Activated CD4-positive, alpha-beta T cell treated with anti-CD3 and anti-CD28 coated beads, Interleukin-2, amount 50 U/mL, for 1 hour (primary cell): ENCODE measurements around the gene VWF.
A peak's percentile ranks its signal among the peaks of the same experiment; 100 is the strongest.

Experiments used
- DNase-seq: peaks from one replicate; pipeline ENCODE4 v3.0.0-alpha.2; 2020

VWF gene

GRCh38 chr12:6056406-6057240, 67.8 kb downstream of the VWF start:
- no peak for DNase-seq

DNA sequence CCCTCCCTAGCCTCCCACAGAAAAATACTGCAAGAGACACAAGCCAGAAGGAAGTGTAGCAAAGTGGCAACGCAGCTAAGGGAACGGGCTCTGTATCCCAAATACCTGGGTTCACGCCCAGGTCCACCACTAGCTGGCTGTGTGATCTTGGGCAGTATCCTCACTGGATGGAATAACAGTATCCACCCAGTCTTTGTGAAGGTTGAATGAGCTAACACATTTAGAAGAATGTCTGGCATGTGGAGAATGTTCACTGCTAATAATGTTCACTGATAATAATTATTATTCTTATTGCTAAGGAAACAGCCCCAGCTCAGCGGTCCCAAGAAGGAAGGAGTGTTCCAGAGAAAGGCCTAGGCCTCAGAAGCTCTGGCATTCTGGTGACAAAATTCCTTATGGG, 70.9 kb downstream of the VWF start:
- no peak for DNase-seq

- no peak for DNase-seq
These were observed 71.5 kb downstream of the VWF start for GRCh38 chr12:6052940-6053329.

DNA sequence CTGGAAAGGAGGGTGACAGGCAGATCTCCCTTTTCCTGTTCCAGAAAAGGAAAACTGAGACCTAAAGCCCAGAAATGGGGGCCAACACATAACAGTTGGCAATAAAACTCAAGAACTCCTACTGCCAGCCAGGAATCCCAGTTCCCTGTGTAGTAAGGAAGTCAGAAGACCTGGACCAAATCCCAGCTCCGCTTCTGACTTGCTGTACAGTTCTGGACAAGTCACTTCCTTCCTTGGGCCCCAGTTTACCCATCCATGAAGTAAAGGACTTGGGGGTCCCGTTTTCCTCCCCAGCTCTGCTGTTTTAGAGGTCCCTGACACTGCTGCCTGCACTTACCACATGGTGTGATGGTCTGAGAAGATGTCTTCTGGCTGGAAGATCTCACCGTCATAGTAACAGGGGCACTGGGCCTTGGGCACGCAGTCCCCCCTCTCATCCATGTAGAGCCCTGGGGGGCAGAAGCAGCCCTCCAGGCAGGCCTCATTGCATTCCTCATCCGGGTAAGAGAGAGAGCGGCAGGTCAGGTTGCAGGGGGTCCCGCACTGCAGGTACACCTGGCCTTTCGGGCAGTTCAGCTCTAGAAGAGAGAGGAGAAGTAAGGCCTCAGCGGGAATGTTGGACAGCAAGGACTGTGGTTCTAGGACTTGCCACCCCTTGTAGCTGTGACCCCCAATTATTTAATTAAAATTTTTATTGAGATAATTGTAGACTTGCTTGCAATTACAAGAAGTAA, 72.1 kb downstream of the VWF start:
- DNase-seq: no peak

DNA sequence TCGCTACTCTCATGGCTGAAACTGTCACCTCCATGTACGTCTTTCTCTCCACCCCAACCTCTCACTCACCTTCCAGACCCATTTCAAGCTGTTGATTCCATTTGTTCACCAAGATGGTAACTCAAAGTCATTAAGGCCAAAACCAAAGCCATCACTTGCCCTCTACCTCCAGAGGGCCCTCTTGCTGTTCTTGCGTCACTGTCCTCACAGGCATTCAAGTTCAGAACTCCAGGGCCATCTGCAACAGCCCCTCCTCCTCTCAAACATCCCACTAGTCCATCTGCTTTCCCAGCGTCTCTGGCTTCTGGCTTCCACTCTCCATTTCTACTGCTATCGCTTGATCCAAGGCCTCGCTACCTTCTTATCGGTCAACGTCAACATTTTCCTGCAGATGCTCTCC, 74.5 kb downstream of the VWF start:
- no peak for DNase-seq

- DNase-seq: no peak
These were observed 74.9 kb downstream of the VWF start for GRCh38 chr12:6049587-6049986.

DNA sequence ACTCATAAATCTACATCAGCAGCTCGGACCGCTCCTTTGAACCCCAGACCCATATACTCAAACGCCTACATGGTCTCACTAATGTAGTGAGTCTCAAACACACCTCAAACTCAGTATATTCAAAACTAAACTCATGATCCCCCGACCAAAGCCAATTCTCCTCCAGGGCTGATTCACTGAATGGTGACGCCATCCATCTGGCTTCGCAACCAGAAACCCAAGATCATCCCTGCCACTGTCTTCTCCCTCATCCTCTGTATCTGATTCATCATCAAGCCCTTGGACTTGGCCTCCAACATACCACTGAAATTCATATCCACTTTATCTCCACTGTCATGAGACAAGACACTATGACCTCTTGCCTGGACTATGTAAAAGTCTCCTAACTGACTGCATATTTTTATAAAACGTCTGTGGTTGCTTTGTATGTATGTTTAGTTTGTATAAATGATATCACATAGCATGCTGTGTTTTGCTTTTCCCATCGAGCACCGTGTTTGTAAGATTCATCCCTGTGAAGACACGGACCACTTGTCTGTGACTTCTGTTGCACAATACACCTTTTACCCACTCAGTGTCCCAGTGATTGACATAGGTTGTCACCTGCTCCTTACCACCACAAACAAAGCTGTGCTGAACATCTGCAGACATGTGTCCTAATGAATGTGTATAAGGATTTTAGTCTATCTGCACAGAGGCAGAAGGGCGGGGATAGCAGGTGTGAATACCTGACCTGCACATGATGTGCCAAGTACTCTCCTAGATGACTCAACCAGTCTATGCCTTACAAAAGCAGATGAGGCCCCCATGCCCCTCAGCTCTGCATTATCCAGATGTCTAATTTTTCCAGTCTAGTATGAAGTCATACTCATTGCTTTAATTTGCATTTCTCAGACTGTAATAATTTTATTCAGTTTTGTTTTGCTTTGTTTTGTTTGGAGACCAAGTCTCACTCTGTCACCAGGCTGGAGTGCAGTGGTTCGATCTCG, 76.9 kb downstream of the VWF start:
- no peak for DNase-seq

GRCh38 chr12:6046511-6047180, 77.8 kb downstream of the VWF start:
- DNase-seq: no peak

GRCh38 chr12:6045438-6045837, 79.0 kb downstream of the VWF start:
- no peak for DNase-seq

GRCh38 chr12:6044082-6044481, 80.4 kb downstream of the VWF start:
- no peak for DNase-seq

GRCh38 chr12:6042446-6042845, 82.0 kb downstream of the VWF start:
- DNase-seq: no peak

DNA sequence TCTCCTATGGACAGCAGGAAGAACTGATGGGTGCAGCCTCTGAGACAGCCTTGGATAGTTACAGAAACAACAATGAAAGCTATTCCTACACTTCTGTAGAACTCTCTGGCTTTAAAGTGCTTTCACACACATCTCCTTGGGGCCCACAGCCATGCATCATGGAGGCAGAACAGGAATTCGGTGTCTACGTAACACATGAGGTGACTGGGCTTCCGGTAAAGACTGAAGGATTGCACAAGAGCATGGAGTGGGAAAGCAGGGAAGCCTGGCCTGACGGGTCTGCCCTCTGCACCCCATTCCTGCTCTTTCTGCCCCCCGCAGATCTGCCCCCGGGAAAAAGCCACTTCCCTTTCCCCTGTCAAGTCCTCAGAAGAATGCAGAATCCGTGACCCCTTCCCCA, 82.6 kb downstream of the VWF start:
- DNase-seq: no peak

DNA sequence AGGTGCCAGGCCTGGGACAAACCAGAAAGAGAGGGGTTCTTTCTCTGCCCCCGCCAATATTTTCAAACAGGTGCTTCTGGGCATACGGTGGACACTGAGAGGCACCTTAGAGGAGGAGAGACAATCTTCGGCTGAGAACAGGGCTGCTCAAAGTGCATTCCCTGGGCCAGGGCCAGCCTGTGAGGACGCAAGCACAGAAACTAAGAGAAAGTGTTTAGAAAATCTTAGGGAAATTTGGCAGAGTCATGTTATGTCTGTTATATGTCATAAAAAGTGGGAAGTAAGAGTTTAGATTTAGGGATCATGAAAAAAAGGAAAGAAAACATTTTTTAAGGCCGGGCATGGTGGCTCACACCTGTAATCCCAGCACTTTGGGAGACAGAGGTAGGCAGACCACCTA, 83.7 kb downstream of the VWF start:
- no peak for DNase-seq

- DNase-seq: peak; percentile 36
These were observed 84.4 kb downstream of the VWF start for GRCh38 chr12:6039894-6040601.

GRCh38 chr12:6038160-6038559, 86.3 kb downstream of the VWF start:
- DNase-seq: peak; percentile 11

- DNase-seq: no peak
These were observed 87.0 kb downstream of the VWF start for GRCh38 chr12:6037459-6037858.

GRCh38 chr12:6036509-6036908, 88.0 kb downstream of the VWF start:
- no peak for DNase-seq

- no peak for DNase-seq
These were observed 89.9 kb downstream of the VWF start for GRCh38 chr12:6034596-6034995.

DNA sequence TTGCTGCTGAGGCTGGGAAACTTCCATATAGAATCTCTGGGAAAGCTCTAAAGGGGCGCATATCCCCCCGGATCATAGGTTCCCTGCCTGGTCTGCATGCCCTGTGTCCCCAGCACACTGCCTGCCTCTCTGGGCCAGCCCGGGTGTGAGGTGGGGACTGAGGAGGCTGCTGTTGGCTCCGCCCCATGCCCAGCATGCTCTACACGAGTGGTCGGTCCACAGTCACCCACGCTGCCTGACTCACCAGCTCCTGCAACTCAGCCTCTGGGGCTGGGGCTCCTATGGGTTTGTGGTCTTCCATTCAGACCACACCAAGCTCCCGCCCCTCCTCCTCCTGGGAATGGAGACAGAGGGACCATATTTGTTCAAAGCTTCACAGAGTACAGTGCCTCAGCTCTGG, 90.9 kb downstream of the VWF start:
- DNase-seq: no peak

- DNase-seq: no peak
These were observed 91.7 kb downstream of the VWF start for GRCh38 chr12:6032726-6033125.

DNA sequence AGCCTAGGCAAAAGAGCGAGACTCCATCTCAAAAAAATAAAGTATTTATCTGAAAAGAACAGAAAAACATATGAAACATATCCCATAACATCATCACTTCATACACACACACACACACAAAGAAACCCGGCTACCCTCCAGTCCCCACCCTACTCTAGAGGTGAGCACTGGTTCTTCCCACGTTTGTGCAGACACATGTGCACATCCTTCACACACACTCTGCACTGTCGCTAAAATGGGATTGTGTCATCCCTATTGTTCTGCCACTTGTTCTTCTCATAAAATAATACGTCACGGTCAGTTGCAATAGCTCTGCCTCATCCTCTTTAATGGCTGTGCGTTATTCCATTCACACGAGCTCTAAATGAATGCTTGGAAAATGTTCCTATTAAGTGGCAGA, 93.5 kb downstream of the VWF start:
- DNase-seq: no peak

DNA sequence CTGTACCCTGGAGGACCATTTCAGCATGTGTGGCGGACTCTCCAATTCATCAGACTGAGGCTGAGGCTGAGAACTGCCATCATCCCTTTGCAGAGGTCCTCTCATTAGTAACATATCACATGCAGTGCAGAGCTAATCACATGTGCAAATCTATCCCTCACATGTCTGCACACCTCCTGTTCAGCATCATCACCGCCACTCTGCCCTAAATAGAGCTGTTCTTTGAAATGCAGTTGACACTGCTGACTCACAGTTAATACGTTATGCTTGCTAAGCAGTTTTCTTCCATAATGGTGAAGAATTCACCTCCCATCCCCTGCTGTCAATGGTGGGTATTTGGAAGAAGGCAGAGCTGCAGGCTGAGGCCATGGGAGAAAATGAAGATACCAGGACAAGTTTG, 94.4 kb downstream of the VWF start:
- no peak for DNase-seq
